H9 (cell line): Measurements from ENCODE around the gene TERC. TPM values are rescaled to one million over a fixed set of nuclear protein-coding genes. Genes with fewer than 3 reads are reported as not detected.

Experiments
- DNase-seq: peaks from one replicate; pipeline ENCODE4 v3.0.0-alpha.2; 2017
- H2AFZ ChIP-seq: one replicate; pipeline ENCODE4 v1.6.1; 2013; ENCODE audit warnings: mild to moderate bottlenecking, low read length, control low read depth, moderate library complexity
- H2AK5ac ChIP-seq: 2 replicates; pipeline ENCODE4 v1.6.1; 2013; ENCODE audit warnings: low read length, control low read depth, mixed read lengths; ENCODE audit not compliant: insufficient read length
- H2BK120ac ChIP-seq: one replicate; pipeline ENCODE4 v1.6.1; 2013; ENCODE audit warnings: low read depth, mild to moderate bottlenecking, low read length, control low read depth, inconsistent platforms; ENCODE audit not compliant: poor library complexity, severe bottlenecking
- H2BK12ac ChIP-seq: 2 replicates; pipeline ENCODE4 v1.6.1; 2013; ENCODE audit warnings: low read length, control low read depth, mixed read lengths, low read depth; ENCODE audit not compliant: insufficient read length
- H2BK15ac ChIP-seq: 2 replicates; pipeline ENCODE4 v1.6.1; 2013; ENCODE audit warnings: low read depth, low read length, control low read depth
- H2BK20ac ChIP-seq: one replicate; pipeline ENCODE4 v1.6.1; 2013; ENCODE audit warnings: low read depth, mild to moderate bottlenecking, low read length, control low read depth, inconsistent platforms; ENCODE audit not compliant: poor library complexity, severe bottlenecking
- H2BK5ac ChIP-seq: 2 replicates; pipeline ENCODE4 v1.6.1; 2013; ENCODE audit warnings: low read length, control low read depth, mixed read lengths; ENCODE audit not compliant: insufficient read length
- H3K14ac ChIP-seq: 2 replicates; pipeline ENCODE4 v1.6.1; 2013; ENCODE audit warnings: low read length, control low read depth; ENCODE audit not compliant: insufficient read depth
- H3K18ac ChIP-seq: 2 replicates; pipeline ENCODE4 v1.6.1; 2013; ENCODE audit warnings: low read depth, mild to moderate bottlenecking, mixed read lengths, low read length, control low read depth; ENCODE audit not compliant: insufficient read length
- H3K23ac ChIP-seq: 2 replicates; pipeline ENCODE4 v1.6.1; 2013; ENCODE audit warnings: low read length, control low read depth, mixed read lengths, low read depth; ENCODE audit not compliant: insufficient read length
- H3K23me2 ChIP-seq: 2 replicates; pipeline ENCODE4 v1.6.1; 2013; ENCODE audit warnings: low read depth, mild to moderate bottlenecking, mixed read lengths, low read length, control low read depth; ENCODE audit not compliant: insufficient read length, poor library complexity, severe bottlenecking
- H3K27ac ChIP-seq: 2 replicates; pipeline ENCODE4 v1.5.1; 2013; ENCODE audit warnings: low read length, control low read depth, mixed read lengths, low read depth; ENCODE audit not compliant: insufficient read length
- H3K27me3 ChIP-seq: 2 replicates; pipeline ENCODE4 v1.6.1; 2013; ENCODE audit warnings: low read length, control low read depth, inconsistent platforms; ENCODE audit not compliant: insufficient read depth
- H3K4ac ChIP-seq: 2 replicates; pipeline ENCODE4 v1.6.1; 2013; ENCODE audit warnings: low read depth, mild to moderate bottlenecking, control low read depth, inconsistent platforms, low read length, moderate library complexity
- H3K4me1 ChIP-seq: 2 replicates; pipeline ENCODE4 v1.6.1; 2013; ENCODE audit warnings: low read length, control low read depth, inconsistent platforms; ENCODE audit not compliant: insufficient read depth
- H3K4me2 ChIP-seq: 2 replicates; pipeline ENCODE4 v1.6.1; 2013; ENCODE audit warnings: low read length, control low read depth, mixed read lengths; ENCODE audit not compliant: insufficient read length, insufficient read depth
- H3K56ac ChIP-seq: 2 replicates; pipeline ENCODE4 v1.6.1; 2013; ENCODE audit warnings: low read depth, mild to moderate bottlenecking, mixed read lengths, low read length, control low read depth; ENCODE audit not compliant: insufficient read length
- H3K79me1 ChIP-seq: 2 replicates; pipeline ENCODE4 v1.6.1; 2013; ENCODE audit warnings: low read depth, mild to moderate bottlenecking, moderate library complexity, low read length, control low read depth, inconsistent platforms; ENCODE audit not compliant: insufficient read depth, poor library complexity, severe bottlenecking
- H3K79me2 ChIP-seq: 2 replicates; pipeline ENCODE4 v1.6.1; 2013; ENCODE audit warnings: low read length, control low read depth, inconsistent platforms; ENCODE audit not compliant: insufficient read depth
- H3K9ac ChIP-seq: 2 replicates; pipeline ENCODE4 v1.6.1; 2013; ENCODE audit warnings: low read length, control low read depth, mixed read lengths; ENCODE audit not compliant: insufficient read length; ENCODE audit errors: extremely low read depth
- H3K9me3 ChIP-seq: one replicate; pipeline ENCODE4 v1.6.1; 2013; ENCODE audit warnings: low read depth, low read length, inconsistent platforms; ENCODE audit not compliant: control insufficient read depth
- H3T11ph ChIP-seq: one replicate; pipeline ENCODE4 v1.6.1; 2013; ENCODE audit warnings: mild to moderate bottlenecking, low read length, control low read depth, inconsistent platforms
- H4K20me1 ChIP-seq: one replicate; pipeline ENCODE4 v1.6.1; 2013; ENCODE audit not compliant: control insufficient read depth, insufficient read length, insufficient read depth
- H4K5ac ChIP-seq: 2 replicates; pipeline ENCODE4 v1.6.1; 2013; ENCODE audit warnings: low read depth, mild to moderate bottlenecking, mixed read lengths, low read length, control low read depth; ENCODE audit not compliant: insufficient read length
- H4K8ac ChIP-seq: replicated peaks from 2 replicates; pipeline ENCODE4 v1.6.1; 2013; ENCODE audit warnings: low read length, control low read depth, mixed read lengths, low read depth; ENCODE audit not compliant: insufficient read length
- H4K91ac ChIP-seq: 2 replicates; pipeline ENCODE4 v1.6.1; 2013; ENCODE audit warnings: low read depth, mild to moderate bottlenecking, moderate library complexity, mixed read lengths, low read length, control low read depth; ENCODE audit not compliant: insufficient read length
- H3K27ac Mint-ChIP-seq, 3 experiments: 2 replicates in 2 of 3; 3 replicates in 1 of 3; pipeline ENCODE4 v1.8.0; 2020 to 2021; ENCODE audit warnings: mixed read lengths in 3 of 3, mild to moderate bottlenecking in 1 of 3, moderate library complexity in 1 of 3
- H3K27me3 Mint-ChIP-seq: 2 replicates; pipeline ENCODE4 v1.8.0; 2021; ENCODE audit warnings: low read depth, mild to moderate bottlenecking, moderate library complexity, mixed read lengths
- H3K36me3 Mint-ChIP-seq, 3 experiments: 2 replicates in 2 of 3; 3 replicates in 1 of 3; pipeline ENCODE4 v1.8.0; 2020 to 2021; ENCODE audit warnings: low read depth in 3 of 3, mixed read lengths in 3 of 3; ENCODE audit not compliant: insufficient read depth in 1 of 3
- H3K4me1 Mint-ChIP-seq, 2 experiments: 2 replicates each; pipeline ENCODE4 v1.8.0; 2020; ENCODE audit warnings: mixed read lengths in 2 of 2
- H3K4me3 Mint-ChIP-seq, 2 experiments: 2 replicates in 1 of 2; 3 replicates in 1 of 2; pipeline ENCODE4 v1.8.0; 2020 to 2021; ENCODE audit warnings: mild to moderate bottlenecking in 2 of 2, mixed read lengths in 2 of 2, moderate library complexity in 1 of 2
- H3K9me3 Mint-ChIP-seq, 2 experiments: 2 replicates in 1 of 2; 3 replicates in 1 of 2; pipeline ENCODE4 v1.8.0; 2020; ENCODE audit warnings: mild to moderate bottlenecking in 2 of 2, mixed read lengths in 2 of 2, moderate library complexity in 1 of 2
- CTCF ChIP-seq: fragments of 200-600 bp; sonication (generic); conservative IDR thresholded peaks from 3 replicates; pipeline ENCODE4 v1.8.0; 2021; ENCODE audit warnings: antibody characterized with exemption, mild to moderate bottlenecking
- WGBS: extraction: QIAGEN DNeasy Blood & Tissue Kit; methylation state at CpG from one replicate; pipeline ENCODE4 v1.1.7; 2013; ENCODE audit warnings: missing lambda C conversion rate, low lambda C conversion rate, mixed read lengths; ENCODE audit not compliant: insufficient read length; ENCODE audit errors: extremely low coverage; 5-methylcytosine and 5-hydroxymethylcytosine counted together
- total RNA-seq: library from RNA; stranded (reverse); gene quantifications from 2 replicates; pipeline ENCODE4 v1.2.1, GENCODE V29; 2021

Gene TERC
- total RNA-seq, 1 experiment from 2014 or later: 14.1 TPM

- no peak for TF ChIP-seq CTCF
- H3K27me3 ChIP-seq: no peaks in the 10 kb centered on the region
- no peak overlapping the region for H2BK12ac ChIP-seq
- Mint-ChIP-seq H3K4me1 (peaks cover 0 to 4% of the 10 kb centered on the region in 2 experiments; a peak in 1 of 4 replicates), H3K36me3 (no peaks in the 10 kb centered on the region), H3K27ac (no peak overlapping the region), H3K4me3 (no peak overlapping the region), H3K27me3 (no peaks in the 10 kb centered on the region; the same call in 1 of the 2 replicates), H3K9me3 (no peaks in the 10 kb centered on the region)
- no peak overlapping the region for H2AK5ac ChIP-seq
- no CpG with 5 or more reads among the region's 2 CpGs for WGBS
- no peaks in the 10 kb centered on the region for H3K79me2 ChIP-seq
- H3K9me3 ChIP-seq: no peaks in the 10 kb centered on the region
- H3K4me2 ChIP-seq: no peak overlapping the region
- H3K23me2 ChIP-seq: no peaks in the 10 kb centered on the region
- no peak overlapping the region for H4K5ac ChIP-seq
- no peaks in the 10 kb centered on the region for H4K20me1 ChIP-seq
- no peak for DNase-seq
- no peak overlapping the region for H3K56ac ChIP-seq
- H3K4me1 ChIP-seq: no peaks in the 10 kb centered on the region
- no peaks in the 10 kb centered on the region for H3K79me1 ChIP-seq
- no peak overlapping the region for H3K4ac ChIP-seq
- H2BK15ac ChIP-seq: no peak overlapping the region
- H2AFZ ChIP-seq: no peak overlapping the region
- H3K14ac ChIP-seq: no peak overlapping the region
- no peak overlapping the region for H2BK20ac ChIP-seq
- no peak overlapping the region for H4K91ac ChIP-seq
- no peak overlapping the region for H3K9ac ChIP-seq
- H4K8ac ChIP-seq: no peak overlapping the region
- no peak overlapping the region for H2BK120ac ChIP-seq
- no peak overlapping the region for H3K23ac ChIP-seq
- H3K27ac ChIP-seq: no peak overlapping the region
- H3T11ph ChIP-seq: no peak overlapping the region
- H2BK5ac ChIP-seq: no peak overlapping the region
- no peak overlapping the region for H3K18ac ChIP-seq
Observed at GRCh38 chr3:169750665-169751064, 14.2 kb downstream of the TERC start.
